Stimulated activated CD4-positive, alpha-beta T cell treated with anti-CD3 and anti-CD28 coated beads, Interleukin-15, amount 100 ng/mL, for 48 hours (primary cell): ENCODE measurements around the gene XRCC1.
"Not testable (repeated sequence)": the region's sequence is repeated elsewhere in the genome, so short reads cannot be mapped to it uniquely, and the experiment has no call there.

ENCODE experiments used
- DNase-seq, 2 donors: peaks; one replicate each; pipeline ENCODE4 v3.0.0-alpha.2; 2020; ENCODE audit warnings: low read depth in 2 of 2

Gene XRCC1

DNA sequence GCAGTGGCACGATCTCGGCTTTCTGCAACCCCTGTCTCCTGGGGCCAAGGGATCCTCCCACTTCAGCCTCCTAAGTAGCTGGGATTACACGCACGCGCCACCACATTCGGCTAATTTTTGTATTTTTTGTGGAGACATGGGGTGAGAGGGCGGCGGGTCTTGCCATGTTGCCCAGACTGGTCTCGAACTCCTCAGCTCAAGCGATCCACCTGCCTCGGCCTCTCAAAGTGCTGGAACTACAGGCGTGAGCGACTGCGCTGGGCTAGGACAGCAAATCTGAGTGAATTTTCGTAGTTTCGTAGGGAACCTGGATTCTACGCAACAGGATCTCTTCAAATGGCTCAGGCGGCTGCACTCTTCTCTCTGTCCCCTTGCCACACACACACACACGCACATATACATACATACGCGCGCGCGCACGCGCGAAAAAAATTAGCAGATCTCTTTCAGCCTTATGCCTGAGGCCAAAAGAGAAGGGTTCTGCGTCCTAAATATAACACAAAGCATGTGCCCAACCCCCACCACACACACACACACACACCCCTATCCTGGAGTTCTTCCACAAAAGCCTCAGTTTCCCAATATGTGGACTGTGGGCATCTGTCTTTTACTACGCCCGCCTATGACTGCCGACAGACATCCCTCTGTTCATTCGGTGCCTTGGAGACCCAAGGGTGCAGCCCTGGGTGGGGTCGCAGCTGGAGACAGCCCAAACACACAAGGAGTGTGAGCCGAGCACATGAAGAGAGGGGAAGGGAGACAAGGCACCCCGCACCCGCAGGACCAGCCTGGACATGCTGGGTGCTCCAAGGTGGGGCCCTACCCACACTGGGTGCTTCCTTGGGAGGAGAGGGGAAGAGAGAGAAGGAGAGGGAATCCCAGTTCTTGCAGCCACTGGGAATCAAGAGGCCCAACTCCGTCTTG is 890 bp upstream of the XRCC1 start:
- no peak for DNase-seq

DNA sequence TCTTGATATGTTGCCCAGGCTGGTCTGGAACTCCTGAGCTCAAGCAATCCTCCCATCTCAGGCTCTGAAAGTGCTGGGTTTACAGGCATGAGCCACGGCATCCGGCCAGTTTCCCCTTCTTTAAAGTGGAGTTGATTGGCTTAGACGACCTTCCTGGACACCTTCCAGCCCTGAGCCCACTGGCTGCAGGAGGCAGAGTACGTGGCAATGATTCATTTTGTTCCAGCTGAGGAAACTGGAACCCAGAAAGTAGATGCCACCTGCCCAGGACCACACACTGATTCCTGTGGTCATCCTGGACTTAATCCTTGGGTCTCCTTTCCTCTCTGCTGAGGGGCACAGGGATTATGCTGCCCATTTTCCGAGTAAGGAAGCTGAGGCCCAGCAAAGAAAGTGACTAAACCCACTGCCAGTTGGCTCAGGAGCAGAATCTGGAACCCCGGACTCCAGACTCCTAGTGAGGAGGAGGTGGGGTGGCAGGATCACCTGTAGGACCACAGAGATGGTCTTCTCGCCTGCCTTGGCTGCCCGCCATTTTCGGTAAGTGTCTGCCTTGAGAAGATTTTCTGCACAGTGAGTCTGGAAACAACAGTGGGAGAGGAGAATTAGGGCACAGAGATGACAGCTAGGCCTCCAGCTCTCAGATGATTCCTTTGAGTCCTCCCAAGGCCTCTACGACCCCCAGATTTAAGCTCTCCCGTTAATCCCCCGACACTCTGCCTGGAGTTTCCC is 737 bp downstream of the XRCC1 start:
- DNase-seq, result no peak

- DNase-seq, result no peak
Observed at GRCh38 chr19:43572171-43572588, 3.1 kb downstream of the XRCC1 start.

GRCh38 chr19:43570174-43570791 is 5.0 kb downstream of the XRCC1 start:
- no peak for DNase-seq

- no peak for DNase-seq
Observed at GRCh38 chr19:43569657-43570056, 5.7 kb downstream of the XRCC1 start.

DNA sequence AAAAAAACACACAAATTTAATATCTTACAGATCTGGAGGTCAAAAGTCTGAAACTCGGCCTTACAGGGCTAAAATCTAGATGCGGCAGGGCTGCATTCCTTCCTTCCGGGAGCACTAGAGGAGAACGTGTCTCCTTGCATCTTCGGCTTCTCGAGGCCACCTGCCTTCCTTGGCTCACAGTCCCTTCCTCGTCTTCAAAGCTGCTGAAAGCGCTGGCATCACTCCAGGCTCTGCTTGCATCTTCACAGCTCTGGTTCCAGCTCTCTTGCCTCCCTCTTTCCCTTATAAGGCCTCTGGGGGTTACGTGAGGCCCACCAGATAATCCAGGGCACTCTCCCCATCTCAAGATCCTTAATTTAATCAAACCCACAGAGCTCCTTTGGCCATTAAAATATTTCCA is 10.5 kb downstream of the XRCC1 start:
- no peak for DNase-seq

DNA sequence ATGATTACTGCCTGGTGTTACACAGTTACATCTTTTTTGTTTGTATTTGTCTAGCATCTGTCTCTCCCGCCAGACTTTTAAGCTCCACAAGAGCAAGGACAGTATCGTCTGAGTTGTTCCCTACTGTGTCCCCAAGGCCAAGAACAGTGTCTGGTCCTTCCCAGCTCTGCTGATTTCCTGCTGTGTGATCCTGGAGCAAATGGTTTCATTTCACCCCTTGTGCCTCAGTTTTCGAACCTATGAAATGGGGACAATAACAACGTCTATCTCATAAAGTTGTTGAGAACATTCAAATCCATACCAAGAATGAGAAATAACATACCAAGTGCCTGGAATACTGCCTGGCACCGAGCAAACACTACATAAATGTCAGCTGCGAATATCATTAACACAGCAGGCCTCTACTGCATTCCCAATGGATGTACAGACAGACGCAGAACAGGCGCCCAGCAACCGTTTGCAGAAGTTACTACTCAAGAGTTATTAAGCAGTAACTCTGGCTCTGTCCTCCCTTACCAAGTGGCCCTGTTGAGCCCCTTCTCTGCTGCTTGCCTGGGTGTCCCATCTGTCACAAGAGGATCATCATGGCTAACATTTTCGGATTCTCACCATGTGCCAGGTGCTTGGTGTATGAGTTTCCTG is 11.4 kb downstream of the XRCC1 start:
- DNase-seq, result no peak

DNA sequence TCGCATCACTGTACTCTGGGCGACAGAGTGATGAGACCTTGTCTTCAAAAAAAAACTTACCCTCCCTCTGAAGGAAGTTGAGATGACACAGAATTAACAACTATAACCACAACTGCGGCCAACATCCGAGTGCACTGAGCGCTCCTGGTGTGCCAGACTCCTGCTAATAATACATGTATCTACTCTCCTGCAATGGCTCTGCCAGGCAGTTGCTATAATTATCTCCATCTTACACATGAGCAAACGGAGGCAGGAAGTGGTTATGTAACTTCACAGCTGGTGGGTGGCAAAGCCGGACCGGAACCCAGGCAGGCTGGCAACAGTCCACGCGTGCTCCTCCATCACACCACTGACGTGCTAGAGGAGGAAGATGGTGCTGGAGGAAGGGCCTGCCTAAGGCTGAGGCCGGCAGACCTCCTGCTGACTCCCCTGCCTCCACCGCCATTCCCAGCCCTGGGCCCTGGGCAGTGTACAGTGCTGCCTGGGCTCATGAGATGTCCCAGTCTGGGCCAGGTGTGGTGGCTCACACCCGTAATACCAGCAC is 12.6 kb downstream of the XRCC1 start:
- peak in 1 of 2 donors; percentile 43 for DNase-seq

- peak in 1 of 2 donors; percentile 49 for DNase-seq
Observed at GRCh38 chr19:43562226-43562697, 13.1 kb downstream of the XRCC1 start.

GRCh38 chr19:43561139-43561970 is 14.0 kb downstream of the XRCC1 start:
- DNase-seq, result no peak

GRCh38 chr19:43560687-43561086 is 14.6 kb downstream of the XRCC1 start:
- no peak for DNase-seq

DNA sequence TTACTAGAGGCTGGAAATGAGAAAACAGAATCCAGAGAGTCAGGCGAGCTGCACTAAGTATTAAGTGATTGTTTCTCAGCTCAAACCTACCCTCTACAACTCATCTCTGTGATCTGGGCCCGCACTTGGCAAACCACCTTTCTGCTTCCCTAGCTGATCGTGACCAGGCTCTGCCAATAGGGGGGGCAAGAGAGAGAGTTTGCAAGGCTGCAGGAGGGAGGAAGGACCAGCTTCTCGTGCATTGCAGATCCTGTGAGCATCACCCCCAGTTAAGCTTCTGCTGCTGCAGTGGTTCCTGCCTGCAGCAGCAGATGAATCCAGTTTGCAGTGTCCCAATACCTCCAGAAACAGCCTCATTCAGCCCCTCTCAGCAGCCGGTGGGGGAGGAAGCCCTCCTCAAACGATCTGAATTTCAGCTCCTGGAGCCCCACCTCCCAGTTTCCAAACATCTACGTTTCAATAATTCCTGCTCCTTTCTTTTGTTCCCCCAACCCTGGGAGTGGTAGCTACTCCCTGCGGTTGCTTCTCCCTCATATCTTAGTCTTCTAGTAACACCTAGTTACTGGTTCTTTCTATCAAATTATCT is 20.0 kb downstream of the XRCC1 start:
- DNase-seq, result peak; percentile 57 to 79

- DNase-seq, result no peak
Observed at GRCh38 chr19:43554317-43554895, 20.9 kb downstream of the XRCC1 start.

DNA sequence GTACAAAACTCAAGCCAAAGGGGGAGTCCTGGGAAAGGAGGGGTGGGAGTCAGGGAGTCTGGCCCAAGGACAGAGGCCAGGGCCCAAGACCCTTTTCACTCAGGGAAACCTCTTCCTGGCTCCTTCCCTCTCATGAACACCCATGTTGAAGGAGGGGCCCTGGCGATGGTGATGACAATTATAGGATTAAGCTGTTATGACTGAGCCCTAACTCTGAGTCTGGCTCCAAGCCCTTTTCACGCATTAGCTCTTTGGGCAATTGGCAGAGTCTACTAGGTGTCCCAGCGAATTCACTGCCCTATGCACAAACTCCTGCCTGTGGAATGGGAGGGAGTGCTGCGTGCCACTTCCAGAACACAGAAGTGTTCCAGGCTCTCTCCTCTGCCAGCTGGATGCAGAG is 21.7 kb downstream of the XRCC1 start:
- DNase-seq, result no peak

DNA sequence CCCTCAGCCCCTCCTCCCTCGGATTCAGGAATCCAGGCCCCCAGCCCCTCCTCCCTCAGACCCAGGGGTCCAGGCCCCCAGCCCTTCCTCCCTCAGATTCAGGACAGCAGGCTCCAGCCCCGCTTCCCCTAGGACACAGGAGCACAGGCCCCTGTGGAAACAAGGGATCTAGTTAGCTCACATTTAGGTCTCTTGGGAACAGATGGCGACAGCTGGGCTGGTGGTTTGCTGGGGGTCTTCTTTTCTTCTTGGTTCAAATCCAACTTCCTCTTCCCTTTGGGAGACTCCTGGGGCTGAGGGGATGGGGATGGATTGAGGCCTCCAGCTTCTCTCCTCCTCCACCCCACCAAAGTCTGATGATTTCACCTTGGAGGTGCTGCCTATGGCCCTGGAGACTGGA is 22.7 kb downstream of the XRCC1 start:
- no peak for DNase-seq

- no peak for DNase-seq
Observed at GRCh38 chr19:43552198-43552450, 23.2 kb downstream of the XRCC1 start.

DNA sequence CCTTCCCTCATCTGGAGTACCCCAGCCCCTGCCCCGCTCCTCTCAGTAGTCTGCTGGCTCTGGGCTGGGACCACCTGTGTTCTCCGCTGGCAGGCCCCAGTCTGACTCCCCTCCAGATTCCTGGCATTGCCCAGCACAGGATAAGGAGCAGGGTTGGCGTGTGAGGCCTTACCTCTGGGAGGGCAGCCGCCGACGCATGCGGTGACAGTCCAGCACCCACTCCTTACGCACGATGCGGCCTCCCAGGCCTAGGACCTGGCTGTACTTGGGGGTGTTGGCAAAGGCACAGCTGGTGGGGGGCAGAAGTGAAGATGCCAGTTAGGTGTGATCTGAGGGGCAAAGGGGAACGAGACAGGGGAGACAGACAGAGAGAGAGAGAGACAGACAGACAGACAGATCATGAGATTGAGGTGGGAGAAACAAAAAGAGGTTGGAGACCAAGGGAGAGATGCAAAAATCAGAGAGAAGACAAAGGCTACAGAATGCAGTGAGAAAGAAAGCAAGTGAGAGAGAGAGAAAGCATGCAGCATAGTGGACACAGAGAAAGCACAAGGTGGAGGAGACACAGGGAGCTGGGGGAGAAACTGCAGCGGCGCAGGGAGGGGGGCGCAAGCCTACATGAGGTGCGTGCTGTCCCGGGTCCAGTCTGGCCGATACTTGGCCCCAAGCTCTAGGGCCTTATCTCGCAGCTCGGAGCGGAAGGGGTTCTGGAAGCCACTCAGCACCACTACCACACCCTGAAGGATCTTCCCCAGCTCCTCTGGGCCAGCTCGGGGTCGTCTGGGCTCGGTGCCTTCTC is 23.7 kb downstream of the XRCC1 start:
- no peak for DNase-seq

DNA sequence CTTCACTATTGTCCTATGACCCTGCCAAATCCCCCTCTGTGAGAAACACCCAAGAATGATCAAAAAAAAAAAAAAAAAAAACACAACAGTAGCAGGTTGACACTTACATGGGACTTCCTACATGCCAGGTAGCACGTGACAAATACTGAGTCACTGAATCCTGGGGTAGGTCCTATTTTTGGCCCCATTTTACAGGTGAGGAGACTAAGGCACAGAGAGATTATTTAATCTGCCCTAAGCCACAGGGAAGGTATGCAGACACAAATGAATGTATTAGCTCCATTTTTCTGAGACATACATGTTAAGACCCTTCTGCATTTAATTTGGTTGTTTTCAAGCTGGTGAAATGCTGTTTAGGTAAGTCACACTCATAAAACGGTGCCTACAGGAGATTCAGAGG is 26.6 kb downstream of the XRCC1 start:
- no peak for DNase-seq

GRCh38 chr19:43547926-43548325 is 27.4 kb downstream of the XRCC1 start:
- DNase-seq, result not testable (repeated sequence)
